Measurements from ENCODE around the gene TMSB15A. TPM values are rescaled to one million over a fixed set of nuclear protein-coding genes. Genes with fewer than 3 reads are reported as not detected.

TMSB15A gene
- total RNA-seq, 2 donors from 2014 or later: 1.5 TPM; not detected in 1

Other genes with a start within 250 kb of the TMSB15A start
- not detected for gene NXF2B, start 76.7 kb downstream of the TMSB15A start, total RNA-seq
- not detected for gene TCP11X2, start 44.9 kb downstream of the TMSB15A start, total RNA-seq
- 1 to 10 TPM; 7.5 to 7.9 TPM for gene ARMCX5, start 82.8 kb upstream of the TMSB15A start, total RNA-seq
- 10 to 100 TPM; 11.4 to 18.6 TPM for gene GPRASP1, start 134.7 kb upstream of the TMSB15A start, total RNA-seq
- 10 to 100 TPM; 14.8 to 21.9 TPM for gene GPRASP2, start 195.7 kb upstream of the TMSB15A start, total RNA-seq
- gene GPRASP3, start 204.0 kb upstream of the TMSB15A start, total RNA-seq: 1 to 10 TPM; 3.4 to 3.7 TPM